ENCODE data around the gene CTXN1. TPM values are rescaled to one million over a fixed set of nuclear protein-coding genes. Genes with fewer than 3 reads are reported as not detected.

The CTXN1 gene
- total and polyA plus RNA-seq, 3 donors from 2014 or later = 19.4 to 67.2 (median 40.1) TPM

DNA sequence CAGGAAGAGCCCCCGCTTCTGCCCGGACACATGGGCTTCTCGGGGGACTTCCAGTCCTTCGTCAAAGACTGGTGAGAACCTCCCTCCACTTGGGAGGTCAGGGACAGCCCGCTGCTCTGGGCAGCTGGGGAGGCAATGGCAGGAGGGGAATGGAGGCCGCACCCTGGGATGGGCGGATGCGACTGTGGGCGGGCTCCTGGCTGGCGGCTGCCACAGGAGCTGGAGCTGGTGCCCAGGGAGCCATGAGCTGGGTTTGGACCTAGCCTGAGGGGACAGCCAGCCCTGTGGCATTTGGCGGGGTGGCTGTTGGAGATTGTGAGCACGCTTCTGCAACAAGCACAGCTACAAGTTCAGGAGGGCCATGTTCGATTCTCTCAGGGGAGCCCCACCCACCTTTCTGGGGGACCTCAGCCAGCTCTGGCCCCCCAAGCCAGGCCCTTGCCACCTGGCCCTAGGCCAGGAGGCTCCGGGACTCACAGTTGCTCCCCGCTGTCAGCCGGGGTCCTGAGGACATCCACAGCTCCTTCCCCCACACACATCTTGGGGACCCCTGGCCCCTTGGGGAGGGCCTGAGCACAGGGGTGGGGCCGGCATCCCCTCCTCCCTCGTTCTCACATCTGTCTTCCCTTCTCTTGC lies 14.3 kb downstream of the CTXN1 start:
- DNase-seq = no peak
- H3K9me3 ChIP-seq = no peaks in the 10 kb centered on the region
- no peak overlapping the region for H3K4me3 ChIP-seq
- TF ChIP-seq, protein P1, sequence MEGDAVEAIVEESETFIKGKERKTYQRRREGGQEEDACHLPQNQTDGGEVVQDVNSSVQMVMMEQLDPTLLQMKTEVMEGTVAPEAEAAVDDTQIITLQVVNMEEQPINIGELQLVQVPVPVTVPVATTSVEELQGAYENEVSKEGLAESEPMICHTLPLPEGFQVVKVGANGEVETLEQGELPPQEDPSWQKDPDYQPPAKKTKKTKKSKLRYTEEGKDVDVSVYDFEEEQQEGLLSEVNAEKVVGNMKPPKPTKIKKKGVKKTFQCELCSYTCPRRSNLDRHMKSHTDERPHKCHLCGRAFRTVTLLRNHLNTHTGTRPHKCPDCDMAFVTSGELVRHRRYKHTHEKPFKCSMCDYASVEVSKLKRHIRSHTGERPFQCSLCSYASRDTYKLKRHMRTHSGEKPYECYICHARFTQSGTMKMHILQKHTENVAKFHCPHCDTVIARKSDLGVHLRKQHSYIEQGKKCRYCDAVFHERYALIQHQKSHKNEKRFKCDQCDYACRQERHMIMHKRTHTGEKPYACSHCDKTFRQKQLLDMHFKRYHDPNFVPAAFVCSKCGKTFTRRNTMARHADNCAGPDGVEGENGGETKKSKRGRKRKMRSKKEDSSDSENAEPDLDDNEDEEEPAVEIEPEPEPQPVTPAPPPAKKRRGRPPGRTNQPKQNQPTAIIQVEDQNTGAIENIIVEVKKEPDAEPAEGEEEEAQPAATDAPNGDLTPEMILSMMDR (IDR thresholded peaks at IDR 0.05) = no peak
- no peak for TF ChIP-seq POLR2A (IDR thresholded peaks at IDR 0.05)
- whole genome bisulfite sequencing, 2 donors = 83 to 92% methylated on average over 6 to 17 of the region's 18 CpGs
- peaks cover 6% of the 10 kb centered on the region for H3K4me1 ChIP-seq
- no peaks in the 10 kb centered on the region for H3K27me3 ChIP-seq
- intact Hi-C loops (cut with DNase I; ENCODE audit: low total_unique reads) = no loop called here
- H3K36me3 ChIP-seq (ENCODE audit: low read depth, missing control alignments) = no peaks in the 10 kb centered on the region
- H3K27ac ChIP-seq = no peak overlapping the region

GRCh38 chr19:7910321-7911161 lies 15.4 kb downstream of the CTXN1 start:
- no peak overlapping the region for H3K27ac ChIP-seq
- TF ChIP-seq POLR2A (IDR thresholded peaks at IDR 0.05) = no peak
- TF ChIP-seq, protein P1 (IDR thresholded peaks at IDR 0.05) = no peak
- 91 to 94% methylated on average over 14 to 48 of the region's 54 CpGs for WGBS, 2 donors
- H3K4me3 ChIP-seq = no peak overlapping the region
- no peaks in the 10 kb centered on the region for H3K27me3 ChIP-seq
- H3K36me3 ChIP-seq (ENCODE audit: low read depth, missing control alignments) = no peaks in the 10 kb centered on the region
- no peaks in the 10 kb centered on the region for H3K9me3 ChIP-seq
- intact Hi-C loops (cut with DNase I; ENCODE audit: low total_unique reads) = no loop called here
- no peak for DNase-seq
- peaks cover 6% of the 10 kb centered on the region for H3K4me1 ChIP-seq

GRCh38 chr19:7909471-7910067 lies 16.4 kb downstream of the CTXN1 start:
- H3K27ac ChIP-seq = no peak overlapping the region
- H3K4me1 ChIP-seq = peaks cover 14% of the 10 kb centered on the region
- intact Hi-C loops (cut with DNase I; ENCODE audit: low total_unique reads) = no loop called here
- no peak for TF ChIP-seq POLR2A (IDR thresholded peaks at IDR 0.05)
- TF ChIP-seq, protein P1 (IDR thresholded peaks at IDR 0.05) = no peak
- 88 to 96% methylated on average over 10 to 19 of the region's 21 CpGs for WGBS, 2 donors
- no peak for DNase-seq
- H3K4me3 ChIP-seq = no peak overlapping the region
- no peaks in the 10 kb centered on the region for H3K36me3 ChIP-seq (ENCODE audit: low read depth, missing control alignments)
- no peaks in the 10 kb centered on the region for H3K9me3 ChIP-seq
- H3K27me3 ChIP-seq = no peaks in the 10 kb centered on the region

- no peaks in the 10 kb centered on the region for H3K9me3 ChIP-seq
- intact Hi-C loops (cut with DNase I; ENCODE audit: low total_unique reads) = no loop called here
- no peak overlapping the region for H3K4me3 ChIP-seq
- 87 to 88% methylated on average over 11 to 19 of the region's 19 CpGs for WGBS, 2 donors
- no peaks in the 10 kb centered on the region for H3K36me3 ChIP-seq (ENCODE audit: low read depth, missing control alignments)
- DNase-seq = no peak
- H3K27ac ChIP-seq = no peak overlapping the region
- H3K4me1 ChIP-seq = peaks cover 18% of the 10 kb centered on the region
- no peak for TF ChIP-seq POLR2A (IDR thresholded peaks at IDR 0.05)
- TF ChIP-seq, protein P1 (IDR thresholded peaks at IDR 0.05) = no peak
- no peaks in the 10 kb centered on the region for H3K27me3 ChIP-seq
These were observed 17.0 kb downstream of the CTXN1 start for GRCh38 chr19:7908742-7909461.

All from testis (tissue), 3 donors.